Measurements from ENCODE around the gene INMT.

Gene INMT

DNA sequence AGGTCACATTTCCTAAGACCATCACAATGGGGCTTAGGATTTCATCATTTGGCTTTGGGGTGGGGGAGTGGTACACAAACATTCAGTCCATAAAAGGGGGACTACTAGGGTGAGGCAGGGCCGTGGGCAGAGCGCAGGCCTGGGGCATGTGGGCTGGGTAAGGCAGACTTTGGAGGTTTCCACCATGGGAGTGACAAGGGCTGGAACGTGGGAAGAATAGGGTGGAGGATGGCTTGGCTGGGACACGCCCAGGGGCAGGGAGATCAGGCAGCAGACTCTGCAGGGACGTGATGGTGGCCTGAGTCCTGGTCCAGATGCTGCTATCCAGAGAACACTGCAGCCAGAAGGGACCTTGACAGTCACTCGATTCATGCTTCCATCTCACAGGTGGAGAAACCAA lies 45.0 kb upstream of the INMT start:
- no peak overlapping the region for H3K27ac ChIP-seq
- no peaks in the 10 kb centered on the region for H3K36me3 ChIP-seq
- no peak overlapping the region for H3K4me3 ChIP-seq (ENCODE audit: low read depth in 1 of 2, low read length in 1 of 2)
- TF ChIP-seq, protein P1, sequence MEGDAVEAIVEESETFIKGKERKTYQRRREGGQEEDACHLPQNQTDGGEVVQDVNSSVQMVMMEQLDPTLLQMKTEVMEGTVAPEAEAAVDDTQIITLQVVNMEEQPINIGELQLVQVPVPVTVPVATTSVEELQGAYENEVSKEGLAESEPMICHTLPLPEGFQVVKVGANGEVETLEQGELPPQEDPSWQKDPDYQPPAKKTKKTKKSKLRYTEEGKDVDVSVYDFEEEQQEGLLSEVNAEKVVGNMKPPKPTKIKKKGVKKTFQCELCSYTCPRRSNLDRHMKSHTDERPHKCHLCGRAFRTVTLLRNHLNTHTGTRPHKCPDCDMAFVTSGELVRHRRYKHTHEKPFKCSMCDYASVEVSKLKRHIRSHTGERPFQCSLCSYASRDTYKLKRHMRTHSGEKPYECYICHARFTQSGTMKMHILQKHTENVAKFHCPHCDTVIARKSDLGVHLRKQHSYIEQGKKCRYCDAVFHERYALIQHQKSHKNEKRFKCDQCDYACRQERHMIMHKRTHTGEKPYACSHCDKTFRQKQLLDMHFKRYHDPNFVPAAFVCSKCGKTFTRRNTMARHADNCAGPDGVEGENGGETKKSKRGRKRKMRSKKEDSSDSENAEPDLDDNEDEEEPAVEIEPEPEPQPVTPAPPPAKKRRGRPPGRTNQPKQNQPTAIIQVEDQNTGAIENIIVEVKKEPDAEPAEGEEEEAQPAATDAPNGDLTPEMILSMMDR (IDR thresholded peaks at IDR 0.05), result no peak
- no peaks in the 10 kb centered on the region for H3K27me3 ChIP-seq
- H3K9me3 ChIP-seq, result no peaks in the 10 kb centered on the region
- no peaks in the 10 kb centered on the region for H3K4me1 ChIP-seq (ENCODE audit: control insufficient read depth in 1 of 2, insufficient read depth in 1 of 2, low read depth in 1 of 2, low read length in 1 of 2)

DNA sequence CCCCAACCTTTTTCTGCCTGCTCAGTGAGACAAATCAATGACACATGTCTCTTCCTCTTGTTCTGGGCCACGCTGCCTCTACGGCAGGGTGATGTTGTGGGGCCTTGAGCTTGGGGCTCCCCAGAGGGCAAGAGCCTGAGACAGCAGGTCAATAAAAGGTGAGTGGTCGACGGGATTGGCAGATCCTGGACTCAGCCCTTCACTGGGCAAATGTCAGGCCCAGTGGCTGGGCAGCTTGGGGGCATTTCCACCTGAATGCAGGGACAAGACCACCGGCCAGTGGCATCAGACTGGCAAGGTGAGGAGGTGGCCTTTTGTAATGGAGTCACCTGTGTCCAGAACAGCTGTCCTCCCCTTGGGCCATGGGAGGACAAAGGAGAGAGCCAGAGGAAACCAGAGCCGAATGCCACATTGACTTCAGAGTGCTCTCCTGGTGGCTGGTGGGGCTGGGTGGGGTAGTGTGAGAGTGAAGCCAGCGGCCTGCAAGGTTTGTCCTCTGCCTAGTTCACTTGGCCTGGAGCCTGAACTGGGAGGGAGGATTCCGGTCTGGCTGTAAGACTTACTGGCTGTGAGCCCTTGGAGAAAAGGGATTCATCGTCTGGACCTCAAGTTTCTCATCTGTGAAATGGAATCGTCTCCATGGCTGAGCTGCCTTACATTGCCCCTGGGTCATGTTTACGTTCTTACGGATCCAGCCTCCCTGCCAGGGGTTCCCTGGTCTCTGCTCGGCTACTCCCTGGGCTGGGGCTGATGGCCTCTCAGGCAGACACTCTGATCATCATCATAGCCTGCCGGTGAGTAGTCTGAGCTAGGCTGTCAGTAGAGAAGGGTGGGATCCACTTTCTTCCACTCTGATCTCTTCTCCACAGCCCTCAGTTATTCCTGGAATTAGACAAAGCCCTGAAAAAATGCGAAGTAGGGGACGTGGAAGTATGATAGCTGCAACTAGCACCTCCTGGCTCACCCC lies 44.3 kb upstream of the INMT start:
- TF ChIP-seq, protein P1 (IDR thresholded peaks at IDR 0.05), result no peak
- H3K27me3 ChIP-seq, result no peaks in the 10 kb centered on the region
- H3K9me3 ChIP-seq, result no peaks in the 10 kb centered on the region
- no peak overlapping the region for H3K4me3 ChIP-seq (ENCODE audit: low read depth in 1 of 2, low read length in 1 of 2)
- H3K27ac ChIP-seq, result no peak overlapping the region
- H3K36me3 ChIP-seq, result no peaks in the 10 kb centered on the region
- no peaks in the 10 kb centered on the region for H3K4me1 ChIP-seq (ENCODE audit: control insufficient read depth in 1 of 2, insufficient read depth in 1 of 2, low read depth in 1 of 2, low read length in 1 of 2)

DNA sequence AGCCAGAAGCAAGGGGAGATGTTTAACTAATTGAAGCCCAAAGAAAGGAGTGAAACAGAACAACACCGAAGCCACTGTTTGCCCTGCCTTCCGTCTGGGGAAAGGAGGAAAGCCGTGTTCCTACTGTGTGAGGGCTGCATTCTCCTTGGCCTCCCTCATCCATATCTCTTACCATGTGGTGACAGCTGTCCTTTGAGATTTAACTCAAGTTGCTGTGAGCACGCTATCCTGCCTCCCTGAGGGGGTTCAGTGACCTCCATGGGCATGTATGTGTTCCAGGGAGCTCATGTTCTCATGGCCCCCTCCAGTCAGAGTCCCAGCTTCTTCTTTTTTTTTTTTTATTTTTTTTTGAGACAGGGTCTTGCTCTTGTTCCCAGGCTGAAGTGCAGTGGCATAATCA lies 43.5 kb upstream of the INMT start:
- no peaks in the 10 kb centered on the region for H3K36me3 ChIP-seq
- no peaks in the 10 kb centered on the region for H3K9me3 ChIP-seq
- H3K27me3 ChIP-seq, result no peaks in the 10 kb centered on the region
- H3K4me1 ChIP-seq (ENCODE audit: control insufficient read depth in 1 of 2, insufficient read depth in 1 of 2, low read depth in 1 of 2, low read length in 1 of 2), result no peaks in the 10 kb centered on the region
- no peak overlapping the region for H3K27ac ChIP-seq
- H3K4me3 ChIP-seq (ENCODE audit: low read depth in 1 of 2, low read length in 1 of 2), result no peak overlapping the region
- TF ChIP-seq, protein P1 (IDR thresholded peaks at IDR 0.05), result no peak

DNA sequence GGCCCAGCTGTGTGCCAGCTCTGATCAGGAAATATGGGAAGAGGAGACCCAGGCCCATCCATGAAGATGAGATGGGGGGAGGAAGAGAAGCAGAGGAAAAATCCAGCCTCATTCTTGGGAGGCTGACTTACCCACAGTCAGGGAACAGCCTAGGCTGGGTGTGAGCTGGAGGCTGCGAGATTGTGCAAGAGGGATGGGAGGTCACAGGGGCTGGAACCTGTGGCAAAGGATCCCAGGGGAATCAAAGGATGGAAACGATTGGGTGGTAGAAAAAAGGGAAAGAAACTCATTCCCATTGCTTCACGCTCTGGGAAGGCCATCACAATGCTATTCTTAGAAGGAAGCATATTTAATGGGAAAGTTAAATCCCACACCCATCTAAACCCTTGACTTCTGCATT lies 43.0 kb upstream of the INMT start:
- TF ChIP-seq, protein P1 (IDR thresholded peaks at IDR 0.05), result no peak
- no peak overlapping the region for H3K27ac ChIP-seq

DNA sequence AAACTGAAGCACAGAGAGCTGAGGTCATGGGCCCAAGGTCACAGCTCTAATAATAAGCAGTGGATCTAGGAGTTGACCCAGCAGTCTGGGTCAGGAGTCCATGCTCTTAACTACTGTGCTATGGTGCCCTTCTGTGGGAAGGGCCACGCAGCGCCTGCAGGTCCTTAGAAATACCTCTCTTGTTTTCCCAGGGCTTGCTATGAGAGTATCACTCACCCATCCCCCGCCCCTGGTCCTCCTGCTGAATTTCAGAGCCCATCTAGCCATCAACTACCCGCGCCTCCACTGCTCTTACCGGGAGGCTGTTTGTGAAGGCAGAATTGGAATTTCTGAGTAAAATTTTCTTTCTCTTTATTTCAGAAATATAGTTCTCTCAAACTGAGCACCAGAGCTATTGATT lies 42.4 kb upstream of the INMT start:
- Histone ChIP-seq H3K9me3 (no peaks in the 10 kb centered on the region), H3K4me1 (ENCODE audit: control insufficient read depth in 1 of 2, insufficient read depth in 1 of 2, low read depth in 1 of 2, low read length in 1 of 2) (no peaks in the 10 kb centered on the region), H3K27me3 (no peaks in the 10 kb centered on the region), H3K4me3 (ENCODE audit: low read depth in 1 of 2, low read length in 1 of 2) (no peak overlapping the region), H3K27ac (no peak overlapping the region), H3K36me3 (no peaks in the 10 kb centered on the region)
- TF ChIP-seq, protein P1 (IDR thresholded peaks at IDR 0.05), result no peak

More for the DNA sequence above, 43.0 kb upstream of the INMT start:
- Histone ChIP-seq H3K4me3 (ENCODE audit: low read depth in 1 of 2, low read length in 1 of 2) (no peak overlapping the region), H3K36me3 (no peaks in the 10 kb centered on the region), H3K4me1 (ENCODE audit: control insufficient read depth in 1 of 2, insufficient read depth in 1 of 2, low read depth in 1 of 2, low read length in 1 of 2) (no peaks in the 10 kb centered on the region), H3K27me3 (no peaks in the 10 kb centered on the region), H3K9me3 (no peaks in the 10 kb centered on the region)
